ENCODE measurements around the gene LRRC57. TPM values are rescaled to one million over a fixed set of nuclear protein-coding genes. Genes with fewer than 3 reads are reported as not detected.

Gene LRRC57
- polyA plus RNA-seq, 4 donors = 7.6 to 22.6 (median 13.3) TPM

- WGBS, 3 donors = 83 to 92% (median 87%) methylated on average over 4 of the region's 4 CpGs
- Histone ChIP-seq H3K4me3 (ENCODE audit: low read depth in 1 of 3, low read length in 3 of 3) (no peak overlapping the region), H3K9me3 (ENCODE audit: control insufficient read depth in 2 of 2, insufficient read depth in 1 of 2, low read depth in 1 of 2, low read length in 1 of 2) (no peaks in the 10 kb centered on the region), H3K27me3 (ENCODE audit: control insufficient read depth in 3 of 3, insufficient read depth in 3 of 3, low read length in 3 of 3) (no peaks in the 10 kb centered on the region), H3K36me3 (ENCODE audit: control insufficient read depth in 3 of 3, insufficient read depth in 2 of 3, low read depth in 1 of 3, low read length in 3 of 3) (peaks cover 9 to 18% (median 12%) of the 10 kb centered on the region in 3 donors), H3K27ac (ENCODE audit: low read depth in 1 of 3, low read length in 2 of 3) (no peak overlapping the region), H3K4me1 (ENCODE audit: control insufficient read depth in 3 of 3, insufficient read depth in 2 of 3, low read depth in 1 of 3, low read length in 2 of 3) (peaks cover 4 to 12% (median 5%) of the 10 kb centered on the region in 3 donors)
- FAIRE-seq = no peak
- DNase-seq = no peak
Measured at GRCh38 chr15:42544853-42545629, 3.6 kb downstream of the LRRC57 start.

GRCh38 chr15:42533246-42533645 lies 15.3 kb downstream of the LRRC57 start:
- FAIRE-seq = no peak
- WGBS, 3 donors = 83 to 96% (median 88%) methylated on average over 1 of the region's 1 CpG
- H3K36me3 ChIP-seq (ENCODE audit: control insufficient read depth in 3 of 3, insufficient read depth in 2 of 3, low read depth in 1 of 3, low read length in 3 of 3) = peaks cover 6 to 12% (median 7%) of the 10 kb centered on the region in 3 donors

GRCh38 chr15:42528970-42529369 lies 19.6 kb downstream of the LRRC57 start:
- Histone ChIP-seq H3K27me3 (ENCODE audit: control insufficient read depth in 3 of 3, insufficient read depth in 3 of 3, low read length in 3 of 3) (no peaks in the 10 kb centered on the region), H3K4me1 (ENCODE audit: control insufficient read depth in 3 of 3, insufficient read depth in 2 of 3, low read depth in 1 of 3, low read length in 2 of 3) (no peaks in the 10 kb centered on the region), H3K9me3 (ENCODE audit: control insufficient read depth in 2 of 2, insufficient read depth in 1 of 2, low read depth in 1 of 2, low read length in 1 of 2) (no peaks in the 10 kb centered on the region), H3K36me3 (ENCODE audit: control insufficient read depth in 3 of 3, insufficient read depth in 2 of 3, low read depth in 1 of 3, low read length in 3 of 3) (peaks cover 10 to 29% (median 12%) of the 10 kb centered on the region in 3 donors), H3K4me3 (ENCODE audit: low read depth in 1 of 3, low read length in 3 of 3) (no peak overlapping the region), H3K27ac (ENCODE audit: low read depth in 1 of 3, low read length in 2 of 3) (no peak overlapping the region)
- DNase-seq (no peak), FAIRE-seq (no peak)
- 74 to 95% (median 87%) methylated on average over 3 of the region's 3 CpGs for WGBS, 3 donors

More at GRCh38 chr15:42533246-42533645, 15.3 kb downstream of the LRRC57 start:
- Histone ChIP-seq H3K9me3 (ENCODE audit: control insufficient read depth in 2 of 2, insufficient read depth in 1 of 2, low read depth in 1 of 2, low read length in 1 of 2) (no peaks in the 10 kb centered on the region), H3K27me3 (ENCODE audit: control insufficient read depth in 3 of 3, insufficient read depth in 3 of 3, low read length in 3 of 3) (no peaks in the 10 kb centered on the region), H3K4me3 (ENCODE audit: low read depth in 1 of 3, low read length in 3 of 3) (no peak overlapping the region), H3K27ac (ENCODE audit: low read depth in 1 of 3, low read length in 2 of 3) (no peak overlapping the region), H3K4me1 (ENCODE audit: control insufficient read depth in 3 of 3, insufficient read depth in 2 of 3, low read depth in 1 of 3, low read length in 2 of 3) (no peaks in the 10 kb centered on the region)
- no peak for DNase-seq

- FAIRE-seq (no peak), DNase-seq (peak in 1 of 2 donors; percentile 20)
- Histone ChIP-seq H3K27ac (ENCODE audit: low read depth in 1 of 3, low read length in 2 of 3) (no peak overlapping the region), H3K27me3 (ENCODE audit: control insufficient read depth in 3 of 3, insufficient read depth in 3 of 3, low read length in 3 of 3) (no peaks in the 10 kb centered on the region), H3K36me3 (ENCODE audit: control insufficient read depth in 3 of 3, insufficient read depth in 2 of 3, low read depth in 1 of 3, low read length in 3 of 3) (peaks cover 4 to 36% (median 6%) of the 10 kb centered on the region in 3 donors), H3K9me3 (ENCODE audit: control insufficient read depth in 2 of 2, insufficient read depth in 1 of 2, low read depth in 1 of 2, low read length in 1 of 2) (no peaks in the 10 kb centered on the region), H3K4me3 (ENCODE audit: low read depth in 1 of 3, low read length in 3 of 3) (no peak overlapping the region), H3K4me1 (ENCODE audit: control insufficient read depth in 3 of 3, insufficient read depth in 2 of 3, low read depth in 1 of 3, low read length in 2 of 3) (no peaks in the 10 kb centered on the region)
- WGBS, 3 donors = 26 to 71% (median 45%) methylated on average over 2 of the region's 2 CpGs
Measured at GRCh38 chr15:42523331-42523730, 25.3 kb downstream of the LRRC57 start.

- H3K27ac ChIP-seq (ENCODE audit: low read depth in 1 of 3, low read length in 2 of 3) = no peak overlapping the region
- FAIRE-seq (no peak), DNase-seq (peak in 1 of 2 donors; percentile 48)
- WGBS, 3 donors = 63 to 77% (median 70%) methylated on average over 4 of the region's 4 CpGs
- H3K27me3 ChIP-seq (ENCODE audit: control insufficient read depth in 3 of 3, insufficient read depth in 3 of 3, low read length in 3 of 3) = no peaks in the 10 kb centered on the region
- H3K4me3 ChIP-seq (ENCODE audit: low read depth in 1 of 3, low read length in 3 of 3) = no peak overlapping the region
- H3K36me3 ChIP-seq (ENCODE audit: control insufficient read depth in 3 of 3, insufficient read depth in 2 of 3, low read depth in 1 of 3, low read length in 3 of 3) = peaks cover 0 to 27% (median 6%) of the 10 kb centered on the region in 3 donors
- H3K4me1 ChIP-seq (ENCODE audit: control insufficient read depth in 3 of 3, insufficient read depth in 2 of 3, low read depth in 1 of 3, low read length in 2 of 3) = no peaks in the 10 kb centered on the region
- H3K9me3 ChIP-seq (ENCODE audit: control insufficient read depth in 2 of 2, insufficient read depth in 1 of 2, low read depth in 1 of 2, low read length in 1 of 2) = no peaks in the 10 kb centered on the region
Measured at GRCh38 chr15:42511007-42511391, 37.6 kb downstream of the LRRC57 start.

- Histone ChIP-seq H3K4me1 (ENCODE audit: control insufficient read depth in 3 of 3, insufficient read depth in 2 of 3, low read depth in 1 of 3, low read length in 2 of 3) (peaks cover 0 to under 1% (median 0%) of the 10 kb centered on the region in 3 donors), H3K4me3 (ENCODE audit: low read depth in 1 of 3, low read length in 3 of 3) (no peak overlapping the region), H3K9me3 (ENCODE audit: control insufficient read depth in 2 of 2, insufficient read depth in 1 of 2, low read depth in 1 of 2, low read length in 1 of 2) (no peaks in the 10 kb centered on the region), H3K36me3 (ENCODE audit: control insufficient read depth in 3 of 3, insufficient read depth in 2 of 3, low read depth in 1 of 3, low read length in 3 of 3) (peaks cover 0 to 28% (median 6%) of the 10 kb centered on the region in 3 donors), H3K27ac (ENCODE audit: low read depth in 1 of 3, low read length in 2 of 3) (no peak overlapping the region), H3K27me3 (ENCODE audit: control insufficient read depth in 3 of 3, insufficient read depth in 3 of 3, low read length in 3 of 3) (no peaks in the 10 kb centered on the region)
- WGBS, 3 donors = 92 to 97% (median 94%) methylated on average over 4 of the region's 4 CpGs
- no peak for FAIRE-seq
- no peak for DNase-seq
Measured at GRCh38 chr15:42510258-42511006, 38.2 kb downstream of the LRRC57 start.

- FAIRE-seq (no peak), DNase-seq (no peak)
- Histone ChIP-seq H3K4me3 (ENCODE audit: low read depth in 1 of 3, low read length in 3 of 3) (no peak overlapping the region), H3K27ac (ENCODE audit: low read depth in 1 of 3, low read length in 2 of 3) (no peak overlapping the region), H3K4me1 (ENCODE audit: control insufficient read depth in 3 of 3, insufficient read depth in 2 of 3, low read depth in 1 of 3, low read length in 2 of 3) (peaks cover 0 to 10% (median 3%) of the 10 kb centered on the region in 3 donors), H3K36me3 (ENCODE audit: control insufficient read depth in 3 of 3, insufficient read depth in 2 of 3, low read depth in 1 of 3, low read length in 3 of 3) (peaks cover 0 to 22% (median 0%) of the 10 kb centered on the region in 3 donors), H3K9me3 (ENCODE audit: control insufficient read depth in 2 of 2, insufficient read depth in 1 of 2, low read depth in 1 of 2, low read length in 1 of 2) (no peaks in the 10 kb centered on the region), H3K27me3 (ENCODE audit: control insufficient read depth in 3 of 3, insufficient read depth in 3 of 3, low read length in 3 of 3) (no peaks in the 10 kb centered on the region)
- 68 to 75% (median 75%) methylated on average over 9 of the region's 9 CpGs for WGBS, 3 donors
Measured at GRCh38 chr15:42508263-42508690, 40.3 kb downstream of the LRRC57 start.

GRCh38 chr15:42507514-42507913 lies 41.1 kb downstream of the LRRC57 start:
- Histone ChIP-seq H3K27me3 (ENCODE audit: control insufficient read depth in 3 of 3, insufficient read depth in 3 of 3, low read length in 3 of 3) (no peaks in the 10 kb centered on the region), H3K27ac (ENCODE audit: low read depth in 1 of 3, low read length in 2 of 3) (no peak overlapping the region), H3K36me3 (ENCODE audit: control insufficient read depth in 3 of 3, insufficient read depth in 2 of 3, low read depth in 1 of 3, low read length in 3 of 3) (peaks cover 0 to 20% (median 0%) of the 10 kb centered on the region in 3 donors), H3K4me1 (ENCODE audit: control insufficient read depth in 3 of 3, insufficient read depth in 2 of 3, low read depth in 1 of 3, low read length in 2 of 3) (peaks cover 0 to 10% (median 3%) of the 10 kb centered on the region in 3 donors), H3K9me3 (ENCODE audit: control insufficient read depth in 2 of 2, insufficient read depth in 1 of 2, low read depth in 1 of 2, low read length in 1 of 2) (no peaks in the 10 kb centered on the region), H3K4me3 (ENCODE audit: low read depth in 1 of 3, low read length in 3 of 3) (no peak overlapping the region)
- DNase-seq (no peak), FAIRE-seq (no peak)
- 81 to 88% (median 82%) methylated on average over 4 of the region's 4 CpGs for WGBS, 3 donors

Data from small intestine (tissue), 7 donors.